RWPE2 (cell line): ENCODE data around the gene PSAT1.
A peak's percentile ranks its signal among the peaks of the same experiment; 100 is the strongest.

Source experiments
- ATAC-seq: fragments of 200-7000 bp; cut with Tn5 transposase; 3 replicates; pipeline ENCODE4 v1.9.1; 2021; ENCODE audit warnings: low read depth
- DNase-seq: peaks from one replicate; pipeline ENCODE4 v3.0.0-alpha.2; 2020; ENCODE audit warnings: low spot score
- H3K27ac ChIP-seq: fragments of 450-650 bp; 2 replicates; pipeline ENCODE4 v1.5.1; 2017; ENCODE audit warnings: mild to moderate bottlenecking; ENCODE audit not compliant: poor library complexity, severe bottlenecking
- H3K27me3 ChIP-seq: fragments of 250-450 bp; sonication (Bioruptor Pico); 2 replicates; pipeline ENCODE4 v1.5.1; 2021; ENCODE audit warnings: mild to moderate bottlenecking, moderate library complexity; ENCODE audit not compliant: insufficient read depth, poor library complexity, severe bottlenecking
- H3K36me3 ChIP-seq: fragments of 250-450 bp; sonication (Bioruptor Pico); 2 replicates; pipeline ENCODE4 v1.5.1; 2020; ENCODE audit warnings: low read depth, mild to moderate bottlenecking, moderate library complexity
- H3K4me1 ChIP-seq: fragments of 250-450 bp; sonication (Bioruptor Pico); 2 replicates; pipeline ENCODE4 v1.5.1; 2021; ENCODE audit warnings: mild to moderate bottlenecking, moderate library complexity; ENCODE audit not compliant: insufficient read depth, poor library complexity, severe bottlenecking
- H3K4me3 ChIP-seq: fragments of 250-450 bp; sonication (Bioruptor Pico); 2 replicates; pipeline ENCODE4 v1.5.1; 2021; ENCODE audit warnings: mild to moderate bottlenecking, moderate library complexity; ENCODE audit not compliant: severe bottlenecking
- H3K9me3 ChIP-seq: fragments of 250-450 bp; sonication (Bioruptor Pico); 2 replicates; pipeline ENCODE4 v1.5.1; 2021; ENCODE audit warnings: mild to moderate bottlenecking, moderate library complexity; ENCODE audit not compliant: severe bottlenecking
- TF ChIP-seq, protein P1 (sequence below): fragments of 450-650 bp; IDR thresholded peaks from one replicate; pipeline ENCODE4 v1.5.1; 2017; ENCODE audit warnings: mild to moderate bottlenecking, moderate library complexity; ENCODE audit not compliant: poor library complexity, severe bottlenecking

PSAT1 gene

DNA sequence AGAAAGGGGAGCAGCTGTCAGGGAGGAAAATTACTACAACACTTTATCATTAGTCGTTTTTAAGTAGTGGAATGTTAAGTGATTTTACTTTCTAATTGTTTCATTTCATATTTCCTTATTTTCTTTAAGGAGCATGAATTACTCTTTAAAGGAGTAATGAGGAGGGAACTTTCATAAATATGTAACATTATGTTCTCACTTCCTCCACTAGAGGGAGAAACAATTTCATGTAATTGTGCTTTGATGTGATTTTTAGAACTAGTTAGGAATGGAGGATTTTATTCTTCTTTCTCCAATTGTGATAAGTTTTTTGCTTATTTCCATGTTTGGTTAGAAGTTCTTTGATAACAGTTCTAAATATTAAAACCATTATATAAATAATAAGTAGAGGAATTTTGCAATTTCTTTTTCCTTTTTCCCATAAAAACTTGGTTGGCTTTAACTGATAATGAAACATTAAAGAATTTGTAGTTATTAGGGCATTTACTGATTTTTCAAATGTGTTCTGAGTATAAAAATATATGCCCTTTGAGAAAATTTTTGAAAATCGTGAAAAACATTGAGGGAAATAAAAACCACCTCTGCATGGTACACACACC, 35.4 kb upstream of the PSAT1 start:
- Histone ChIP-seq H3K27me3 (no peaks in the 10 kb centered on the region), H3K27ac (no peak overlapping the region), H3K36me3 (peaks cover 45% of the 10 kb centered on the region), H3K4me1 (no peaks in the 10 kb centered on the region), H3K9me3 (no peaks in the 10 kb centered on the region), H3K4me3 (no peak overlapping the region)
- ATAC-seq (no peak), DNase-seq (no peak)
- TF ChIP-seq, protein P1, sequence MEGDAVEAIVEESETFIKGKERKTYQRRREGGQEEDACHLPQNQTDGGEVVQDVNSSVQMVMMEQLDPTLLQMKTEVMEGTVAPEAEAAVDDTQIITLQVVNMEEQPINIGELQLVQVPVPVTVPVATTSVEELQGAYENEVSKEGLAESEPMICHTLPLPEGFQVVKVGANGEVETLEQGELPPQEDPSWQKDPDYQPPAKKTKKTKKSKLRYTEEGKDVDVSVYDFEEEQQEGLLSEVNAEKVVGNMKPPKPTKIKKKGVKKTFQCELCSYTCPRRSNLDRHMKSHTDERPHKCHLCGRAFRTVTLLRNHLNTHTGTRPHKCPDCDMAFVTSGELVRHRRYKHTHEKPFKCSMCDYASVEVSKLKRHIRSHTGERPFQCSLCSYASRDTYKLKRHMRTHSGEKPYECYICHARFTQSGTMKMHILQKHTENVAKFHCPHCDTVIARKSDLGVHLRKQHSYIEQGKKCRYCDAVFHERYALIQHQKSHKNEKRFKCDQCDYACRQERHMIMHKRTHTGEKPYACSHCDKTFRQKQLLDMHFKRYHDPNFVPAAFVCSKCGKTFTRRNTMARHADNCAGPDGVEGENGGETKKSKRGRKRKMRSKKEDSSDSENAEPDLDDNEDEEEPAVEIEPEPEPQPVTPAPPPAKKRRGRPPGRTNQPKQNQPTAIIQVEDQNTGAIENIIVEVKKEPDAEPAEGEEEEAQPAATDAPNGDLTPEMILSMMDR, result peak; percentile 83

DNA sequence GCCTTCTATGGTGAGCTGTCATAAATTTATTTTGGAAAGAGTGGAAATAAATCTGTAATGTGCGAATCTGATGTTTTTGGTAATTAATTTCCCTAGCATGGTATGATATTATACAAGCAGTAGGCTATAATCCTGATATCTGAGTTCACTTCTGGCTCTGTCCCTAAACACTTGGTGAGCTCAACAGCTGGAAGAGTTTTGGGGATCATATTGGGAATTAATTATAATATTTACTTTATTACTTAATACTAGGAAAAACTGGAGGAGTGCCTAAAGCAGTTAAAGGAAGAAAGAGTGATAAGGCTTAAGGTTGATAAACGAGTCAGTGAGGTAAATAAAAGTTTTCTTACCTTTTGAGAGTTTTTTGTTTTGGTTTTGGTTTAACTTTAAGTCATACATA, 34.3 kb upstream of the PSAT1 start:
- Histone ChIP-seq H3K4me1 (no peaks in the 10 kb centered on the region), H3K9me3 (no peaks in the 10 kb centered on the region), H3K27me3 (no peaks in the 10 kb centered on the region), H3K27ac (no peak overlapping the region), H3K36me3 (peaks cover 57% of the 10 kb centered on the region), H3K4me3 (no peak overlapping the region)
- no peak for DNase-seq
- no peak for ATAC-seq
- TF ChIP-seq, protein P1, result no peak

DNA sequence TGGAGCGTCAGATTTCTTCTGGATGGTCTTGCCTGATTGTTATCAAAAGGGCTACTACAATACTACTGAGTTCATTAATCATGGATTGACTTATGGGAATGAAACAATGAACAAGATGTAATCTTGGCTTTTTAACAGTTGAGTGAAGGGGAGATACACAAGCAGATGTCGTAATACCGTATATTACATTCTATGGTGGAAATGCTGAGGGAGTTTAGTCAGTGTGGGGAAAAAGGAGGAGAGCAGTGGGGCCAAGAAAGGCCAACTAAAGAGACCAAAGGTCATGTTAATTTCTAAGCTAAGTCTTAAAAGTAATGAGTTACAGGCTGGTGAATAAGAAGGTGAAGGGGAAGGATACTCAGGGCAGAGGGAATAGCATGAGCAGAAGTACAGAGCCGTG, 29.0 kb upstream of the PSAT1 start:
- TF ChIP-seq, protein P1, result no peak
- Histone ChIP-seq H3K27me3 (no peaks in the 10 kb centered on the region), H3K36me3 (peaks cover 55% of the 10 kb centered on the region), H3K4me3 (no peak overlapping the region), H3K4me1 (no peaks in the 10 kb centered on the region), H3K27ac (no peak overlapping the region), H3K9me3 (no peaks in the 10 kb centered on the region)
- DNase-seq, result no peak
- no peak for ATAC-seq

DNA sequence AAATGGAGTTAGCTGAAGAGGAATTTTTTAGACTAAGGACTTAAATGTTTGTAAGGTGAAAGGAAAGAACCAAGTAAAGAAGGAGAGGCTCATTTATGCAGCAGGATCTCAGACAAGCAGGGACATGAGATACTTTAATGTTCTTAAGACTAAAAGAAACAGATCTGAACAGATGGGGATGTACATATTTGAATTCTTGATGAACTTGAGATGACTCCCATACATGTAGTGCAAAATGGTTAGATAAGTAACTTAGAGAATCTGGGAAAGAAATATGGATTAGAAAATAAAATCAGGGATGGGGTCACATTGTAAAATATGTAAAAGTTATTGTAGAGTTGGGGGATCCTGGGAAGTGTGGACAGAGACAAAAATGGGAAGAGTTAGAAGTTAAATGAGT, 27.1 kb upstream of the PSAT1 start:
- ATAC-seq, result no peak
- Histone ChIP-seq H3K4me1 (no peaks in the 10 kb centered on the region), H3K9me3 (no peaks in the 10 kb centered on the region), H3K4me3 (no peak overlapping the region), H3K27ac (no peak overlapping the region), H3K27me3 (no peaks in the 10 kb centered on the region), H3K36me3 (peaks cover 49% of the 10 kb centered on the region)
- TF ChIP-seq, protein P1, result no peak
- DNase-seq, result no peak

DNA sequence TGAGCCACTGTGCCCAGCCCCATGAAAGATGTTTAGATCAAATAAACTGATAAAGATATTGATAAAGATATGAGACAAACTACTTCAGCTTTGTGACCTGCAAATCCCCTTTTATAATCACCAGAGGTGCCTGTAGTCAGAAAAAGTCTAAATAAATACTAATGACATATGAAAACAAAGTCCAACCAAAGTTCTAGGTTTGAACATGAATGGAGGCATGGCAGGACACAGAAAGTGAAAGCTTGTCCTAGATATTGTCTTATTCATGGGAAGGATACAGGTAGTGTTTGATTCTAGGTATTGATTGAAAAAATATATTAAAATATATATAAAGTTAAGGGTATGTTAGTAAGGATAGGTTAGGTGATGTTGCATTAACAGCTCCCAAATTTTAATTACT, 24.6 kb upstream of the PSAT1 start:
- Histone ChIP-seq H3K36me3 (peaks cover 23% of the 10 kb centered on the region), H3K27me3 (no peaks in the 10 kb centered on the region), H3K4me3 (no peak overlapping the region), H3K27ac (no peak overlapping the region), H3K9me3 (no peaks in the 10 kb centered on the region), H3K4me1 (no peaks in the 10 kb centered on the region)
- DNase-seq (no peak), ATAC-seq (no peak)
- TF ChIP-seq, protein P1, result no peak
